Measurements from ENCODE around the gene KCNAB2.

Gene KCNAB2

DNA sequence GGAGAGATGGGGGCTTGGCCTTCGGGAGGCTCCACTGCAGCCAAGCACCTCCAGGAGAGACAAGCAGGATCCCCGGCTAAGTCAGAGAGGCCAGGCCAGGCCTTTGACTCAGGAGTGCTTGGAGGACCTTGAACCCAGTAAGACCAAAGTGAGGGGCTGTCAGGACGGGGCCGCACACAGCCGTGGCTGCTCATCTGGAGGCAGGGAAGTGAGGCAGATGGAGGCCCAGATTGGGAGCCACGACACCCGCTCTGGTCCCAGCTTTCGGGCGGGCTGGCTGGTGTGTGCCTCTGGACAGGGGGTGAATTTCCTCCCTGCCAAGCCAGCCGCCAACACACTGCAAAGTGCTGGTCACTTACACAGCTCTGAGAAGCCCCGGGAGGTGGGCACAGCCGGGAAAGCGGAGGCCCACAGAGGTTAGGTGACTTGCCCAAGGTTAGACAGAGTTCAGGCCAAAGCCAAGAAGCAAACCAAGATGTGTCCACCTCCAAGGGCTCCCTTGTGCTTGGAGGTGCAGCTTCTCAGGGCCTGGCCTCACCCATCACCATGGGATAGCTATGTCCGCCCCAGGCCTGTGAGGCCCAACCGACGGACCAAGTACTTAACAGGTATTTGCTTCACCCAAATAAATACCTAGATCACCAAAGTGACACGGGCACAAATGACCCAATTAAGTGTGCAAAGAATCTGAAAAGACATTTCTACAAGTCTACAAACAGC lies 76.1 kb downstream of the KCNAB2 start:
- no peak for TF ChIP-seq EZH2phosphoT487 (IDR thresholded peaks at IDR 0.05; ENCODE audit: borderline replicate concordance, low read length)
- TF ChIP-seq, protein P1, sequence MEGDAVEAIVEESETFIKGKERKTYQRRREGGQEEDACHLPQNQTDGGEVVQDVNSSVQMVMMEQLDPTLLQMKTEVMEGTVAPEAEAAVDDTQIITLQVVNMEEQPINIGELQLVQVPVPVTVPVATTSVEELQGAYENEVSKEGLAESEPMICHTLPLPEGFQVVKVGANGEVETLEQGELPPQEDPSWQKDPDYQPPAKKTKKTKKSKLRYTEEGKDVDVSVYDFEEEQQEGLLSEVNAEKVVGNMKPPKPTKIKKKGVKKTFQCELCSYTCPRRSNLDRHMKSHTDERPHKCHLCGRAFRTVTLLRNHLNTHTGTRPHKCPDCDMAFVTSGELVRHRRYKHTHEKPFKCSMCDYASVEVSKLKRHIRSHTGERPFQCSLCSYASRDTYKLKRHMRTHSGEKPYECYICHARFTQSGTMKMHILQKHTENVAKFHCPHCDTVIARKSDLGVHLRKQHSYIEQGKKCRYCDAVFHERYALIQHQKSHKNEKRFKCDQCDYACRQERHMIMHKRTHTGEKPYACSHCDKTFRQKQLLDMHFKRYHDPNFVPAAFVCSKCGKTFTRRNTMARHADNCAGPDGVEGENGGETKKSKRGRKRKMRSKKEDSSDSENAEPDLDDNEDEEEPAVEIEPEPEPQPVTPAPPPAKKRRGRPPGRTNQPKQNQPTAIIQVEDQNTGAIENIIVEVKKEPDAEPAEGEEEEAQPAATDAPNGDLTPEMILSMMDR (IDR thresholded peaks at IDR 0.05; ENCODE audit: low read depth, low read length, poor library complexity, severe bottlenecking): no peak

GRCh38 chr1:6123083-6123482 lies 77.4 kb downstream of the KCNAB2 start:
- no peak overlapping the region for H3K4me3 ChIP-seq (ENCODE audit: low read length)
- H3K27ac ChIP-seq (ENCODE audit: low read depth, low read length): no peak overlapping the region
- TF ChIP-seq EZH2phosphoT487 (IDR thresholded peaks at IDR 0.05; ENCODE audit: borderline replicate concordance, low read length): no peak
- TF ChIP-seq, protein P1 (IDR thresholded peaks at IDR 0.05; ENCODE audit: low read depth, low read length, poor library complexity, severe bottlenecking): no peak
- H3K9me2 ChIP-seq (replicated peaks; ENCODE audit: control insufficient read depth, low read length): no peaks in the 10 kb centered on the region
- H3K9me3 ChIP-seq (ENCODE audit: control insufficient read depth, insufficient read depth, low read length): no peaks in the 10 kb centered on the region
- no peak overlapping the region for H3K4me2 ChIP-seq (ENCODE audit: low read length)
- no peaks in the 10 kb centered on the region for H3K27me3 ChIP-seq (ENCODE audit: control insufficient read depth, low read length)
- H3F3A ChIP-seq (ENCODE audit: control insufficient read depth, insufficient read depth): no peaks in the 10 kb centered on the region
- no peaks in the 10 kb centered on the region for H3K79me2 ChIP-seq (ENCODE audit: control insufficient read depth, low read length)
- H3K4me1 ChIP-seq (ENCODE audit: control insufficient read depth, low read length): no peaks in the 10 kb centered on the region
- H3K36me3 ChIP-seq (ENCODE audit: control insufficient read depth, low read length): no peaks in the 10 kb centered on the region
- H4K20me1 ChIP-seq (ENCODE audit: control insufficient read depth, insufficient read depth, low read depth, low read length): no peaks in the 10 kb centered on the region

More for the DNA sequence above, 76.1 kb downstream of the KCNAB2 start:
- Histone ChIP-seq H3K4me1 (ENCODE audit: control insufficient read depth, low read length) (no peaks in the 10 kb centered on the region), H4K20me1 (ENCODE audit: control insufficient read depth, insufficient read depth, low read depth, low read length) (no peaks in the 10 kb centered on the region), H3K79me2 (ENCODE audit: control insufficient read depth, low read length) (no peaks in the 10 kb centered on the region), H3K27ac (ENCODE audit: low read depth, low read length) (no peak overlapping the region), H3F3A (ENCODE audit: control insufficient read depth, insufficient read depth) (no peaks in the 10 kb centered on the region), H3K4me3 (ENCODE audit: low read length) (no peak overlapping the region), H3K9me3 (ENCODE audit: control insufficient read depth, insufficient read depth, low read length) (no peaks in the 10 kb centered on the region), H3K4me2 (ENCODE audit: low read length) (no peak overlapping the region), H3K9me2 (replicated peaks; ENCODE audit: control insufficient read depth, low read length) (no peaks in the 10 kb centered on the region), H3K36me3 (ENCODE audit: control insufficient read depth, low read length) (no peaks in the 10 kb centered on the region), H3K27me3 (ENCODE audit: control insufficient read depth, low read length) (no peaks in the 10 kb centered on the region)

DNA sequence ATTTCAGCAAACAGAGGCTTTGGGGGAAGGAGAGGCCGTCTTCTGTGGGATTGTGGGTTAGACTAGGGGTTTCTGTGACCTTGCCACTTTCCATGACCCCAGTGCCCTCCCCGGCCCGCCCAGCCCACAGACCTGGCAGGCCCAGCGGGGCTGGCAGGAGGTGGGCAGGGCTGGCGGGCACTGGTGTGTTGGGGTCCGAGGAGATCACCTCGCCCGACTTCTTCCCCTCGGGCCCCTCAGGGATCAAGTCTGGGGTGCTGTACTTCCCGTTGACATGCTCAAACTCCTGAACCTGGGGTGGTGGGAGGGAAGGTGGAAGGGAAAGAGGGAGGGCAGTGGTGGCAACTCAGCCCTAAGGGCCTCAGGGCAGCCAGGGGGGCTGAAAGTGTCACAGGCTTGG lies 78.1 kb downstream of the KCNAB2 start:
- Histone ChIP-seq H3K36me3 (ENCODE audit: control insufficient read depth, low read length) (no peaks in the 10 kb centered on the region), H3K9me3 (ENCODE audit: control insufficient read depth, insufficient read depth, low read length) (no peaks in the 10 kb centered on the region), H4K20me1 (ENCODE audit: control insufficient read depth, insufficient read depth, low read depth, low read length) (no peaks in the 10 kb centered on the region), H3K4me2 (ENCODE audit: low read length) (no peak overlapping the region), H3K27me3 (ENCODE audit: control insufficient read depth, low read length) (no peaks in the 10 kb centered on the region), H3K4me1 (ENCODE audit: control insufficient read depth, low read length) (no peaks in the 10 kb centered on the region), H3F3A (ENCODE audit: control insufficient read depth, insufficient read depth) (no peaks in the 10 kb centered on the region), H3K27ac (ENCODE audit: low read depth, low read length) (no peak overlapping the region), H3K4me3 (ENCODE audit: low read length) (no peak overlapping the region), H3K79me2 (ENCODE audit: control insufficient read depth, low read length) (no peaks in the 10 kb centered on the region), H3K9me2 (replicated peaks; ENCODE audit: control insufficient read depth, low read length) (no peaks in the 10 kb centered on the region)
- TF ChIP-seq, protein P1 (IDR thresholded peaks at IDR 0.05; ENCODE audit: low read depth, low read length, poor library complexity, severe bottlenecking): no peak
- TF ChIP-seq EZH2phosphoT487 (IDR thresholded peaks at IDR 0.05; ENCODE audit: borderline replicate concordance, low read length): no peak
